Heart right ventricle (tissue), 16 donors: ENCODE results near the gene PHF12. TPM values are rescaled to one million over a fixed set of nuclear protein-coding genes. Genes with fewer than 3 reads are reported as not detected.
"Not testable (repeated sequence)": the region's sequence is repeated elsewhere in the genome, so short reads cannot be mapped to it uniquely, and the experiment has no call there.

Source experiments
- ATAC-seq, 8 donors: fragments of 200-7000 bp; cut with Tn5 transposase; one replicate each; pipeline ENCODE4 v1.9.1; 2020; ENCODE audit warnings: mild to moderate bottlenecking in 8 of 8, moderate library complexity in 8 of 8, moderate number of reproducible peaks in 1 of 8
- DNase-seq, 2 donors: peaks; one replicate each; pipeline ENCODE4 v3.0.0-alpha.2; 2020
- H3K27ac ChIP-seq, 10 donors: fragments of 200-600 bp; sonication (generic) in 2 of 10; one replicate each; pipeline versions ENCODE4 v1.5.0 to v1.8.0; 2020 to 2022; ENCODE audit warnings: mild to moderate bottlenecking in 3 of 10
- H3K27me3 ChIP-seq, 7 donors: fragments of 200-600 bp; one replicate each; pipeline ENCODE4 v1.8.0; 2021 to 2022; ENCODE audit warnings: mild to moderate bottlenecking in 2 of 7
- H3K36me3 ChIP-seq, 9 donors: fragments of 200-600 bp; sonication (generic) in 1 of 9; one replicate each; pipeline versions ENCODE4 v1.5.0 to v1.8.0; 2020 to 2022; ENCODE audit warnings: mild to moderate bottlenecking in 2 of 9
- H3K4me1 ChIP-seq, 9 donors: fragments of 200-600 bp; sonication (generic) in 1 of 9; one replicate each; pipeline versions ENCODE4 v1.5.0 to v1.8.0; 2020 to 2022; ENCODE audit warnings: mild to moderate bottlenecking in 4 of 9
- H3K4me3 ChIP-seq, 10 donors: fragments of 200-600 bp; sonication (generic) in 2 of 10; one replicate each; pipeline versions ENCODE4 v1.5.0 to v1.8.0; 2020 to 2022; ENCODE audit warnings: mild to moderate bottlenecking in 7 of 10, moderate library complexity in 2 of 10
- H3K9me3 ChIP-seq, 11 donors: fragments of 200-600 bp in 10 of 11; sonication (generic) in 2 of 11; one replicate each; pipeline versions ENCODE4 v1.5.0 to v1.8.0; 2013 to 2022; ENCODE audit warnings: mild to moderate bottlenecking in 2 of 11, control low read depth in 1 of 11, moderate library complexity in 1 of 11
- CTCF ChIP-seq, 9 donors: fragments of 200-600 bp; sonication (generic) in 2 of 9; IDR thresholded peaks; one replicate each; pipeline versions ENCODE4 v1.5.0 to v1.8.0; 2021 to 2022; ENCODE audit warnings: antibody characterized with exemption in 9 of 9, mild to moderate bottlenecking in 5 of 9, moderate library complexity in 1 of 9
- WGBS, 2 donors: extraction: QIAGEN DNeasy Blood & Tissue Kit; methylation state at CpG; one replicate each; pipeline ENCODE4 v1.1.7; 2013; ENCODE audit warnings: inconsistent platforms in 1 of 2; 5-methylcytosine and 5-hydroxymethylcytosine counted together
- intact Hi-C, 10 donors: fragments of 100-400 bp; cut with DNase I; formaldehyde crosslinking; loops; one replicate each; pipeline versions ENCODE4 v1.11.1 to v1.14.2; 2022
- polyA plus RNA-seq, 2 donors: library from polyadenylated mRNA; stranded (reverse); fragments of 200-250 nt; gene quantifications; one replicate each; pipeline ENCODE4 v1.2.3, GENCODE V29; 2013
- total RNA-seq, 10 donors: library from RNA; stranded (reverse); fragmentation: NEBNext Ultra II Directional in 3 of 10; extraction: Animal tissue kit (Norgen Biotek cat#: 25700) in 3 of 10; gene quantifications; one replicate each; pipeline versions ENCODE4 v1.2.1 to v1.2.4, GENCODE V29; 2021 to 2023
- donor health status: Arrhythmogenic right ventricular cardiomyopathy.
- donor health status: ischemic (EF 13 %, LVEDD 7.1; RV severe dilation, severe dysfunction).
- donor health status: healthy with polysubstance abuse.
- donor health status: DM: no; HTN: yes; CAD: no.
- donor health status: DM: no; HTN: no; CAD: no.
- donor health status: ischemic (EF 25% LVEDD 6.9; RV normal size, moderate dysfunction).
- donor health status: ischemic (EF 25% LVEDD 5.7; RV mildly dilated, moderate dysfunction).
- donor health status: healthy.
- donor health status: DM: yes; HTN: yes; CAD: no.
- donor health status: Ischemic cardiomyopathy.
- donor health status: ischemic (EF 35%, LVEDD 5.7; RV mildly dilated, moderate dysfunction).
- donor health status: nonischemic (EF 11% LVEDD 7.7; RV severe dilation, severe dysfunction).
- donor health status: DM: yes; HTN: yes; CAD: no.
- donor health status: PGD.
- donor health status: ischemic (EF 29% LVEDD 5.4; RV normal size, mild dysfunction).
- donor health status: nonischemic (EF 23%, LVEDD 6.1; RV moderate dilation, normal function).

The PHF12 gene
- total and polyA plus RNA-seq, 12 donors: 7.3 to 28.0 (median 20.9) TPM

- intact Hi-C loops: loop anchor here in 4 of 10 donors (5.0 to 10.0 kb wide), 3 partner anchors 39 to 143 kb away; partner anchors contain the start of gene ERAL1 (in 1 of the 4)
- H3K9me3 ChIP-seq: no peaks in the 10 kb centered on the region
- ATAC-seq: no peak
Measured at GRCh38 chr17:28907709-28908475, 43.4 kb downstream of the PHF12 start.

GRCh38 chr17:28906706-28907438 is 44.4 kb downstream of the PHF12 start:
- intact Hi-C loops: loop anchor here in 4 of 10 donors (5.0 to 10.0 kb wide), 3 partner anchors 40 to 142 kb away; partner anchors contain the start of gene ERAL1 (in 1 of the 4)
- H3K4me3 ChIP-seq: no peak overlapping the region
- DNase-seq (no peak), ATAC-seq (no peak)
- H3K9me3 ChIP-seq: no peaks in the 10 kb centered on the region
- 59 to 69% methylated on average over 7 of the region's 7 CpGs for WGBS, 2 donors
- TF ChIP-seq CTCF (IDR thresholded peaks at IDR 0.05): no peak
- peaks cover 0 to 68% (median 61%) of the 10 kb centered on the region in 9 donors for H3K36me3 ChIP-seq
- peaks cover 4 to 55% (median 33%) of the 10 kb centered on the region in 9 donors for H3K4me1 ChIP-seq
- H3K27ac ChIP-seq: peak overlapping the region in 2 of 10 donors; percentile 22 to 68
- no peaks in the 10 kb centered on the region for H3K27me3 ChIP-seq

More at GRCh38 chr17:28907709-28908475, 43.4 kb downstream of the PHF12 start:
- H3K27ac ChIP-seq: peak overlapping the region in 8 of 10 donors; percentile 34 to 68 (median 58)
- DNase-seq: no peak
- H3K4me3 ChIP-seq: no peak overlapping the region
- WGBS, 2 donors: 72% methylated on average over 3 of the region's 3 CpGs
- peaks cover 4 to 49% (median 33%) of the 10 kb centered on the region in 9 donors for H3K4me1 ChIP-seq
- TF ChIP-seq CTCF (IDR thresholded peaks at IDR 0.05): no peak
- no peaks in the 10 kb centered on the region for H3K27me3 ChIP-seq
- peaks cover 0 to 78% (median 71%) of the 10 kb centered on the region in 9 donors for H3K36me3 ChIP-seq

- peaks cover 0 to 62% (median 55%) of the 10 kb centered on the region in 9 donors for H3K36me3 ChIP-seq
- no peak for DNase-seq
- intact Hi-C loops: loop anchor here in 4 of 10 donors (5.0 to 10.0 kb wide), 3 partner anchors 41 to 141 kb away; partner anchors contain the start of gene ERAL1 (in 1 of the 4)
- peaks cover 4 to 58% (median 33%) of the 10 kb centered on the region in 9 donors for H3K4me1 ChIP-seq
- no peaks in the 10 kb centered on the region for H3K27me3 ChIP-seq
- H3K9me3 ChIP-seq: no peaks in the 10 kb centered on the region
- no peak overlapping the region for H3K27ac ChIP-seq
- ATAC-seq: no peak
- 70 to 71% methylated on average over 9 of the region's 9 CpGs for WGBS, 2 donors
- no peak for TF ChIP-seq CTCF (IDR thresholded peaks at IDR 0.05)
- no peak overlapping the region for H3K4me3 ChIP-seq
Measured at GRCh38 chr17:28906276-28906675, 45.0 kb downstream of the PHF12 start.

- peaks cover 0 to 47% (median 40%) of the 10 kb centered on the region in 9 donors for H3K36me3 ChIP-seq
- ATAC-seq (no peak), DNase-seq (no peak)
- H3K27ac ChIP-seq: no peak overlapping the region
- H3K4me1 ChIP-seq: peaks cover 4 to 58% (median 33%) of the 10 kb centered on the region in 9 donors
- H3K4me3 ChIP-seq: no peak overlapping the region
- TF ChIP-seq CTCF (IDR thresholded peaks at IDR 0.05): no peak
- H3K27me3 ChIP-seq: no peaks in the 10 kb centered on the region
- intact Hi-C loops: loop anchor here in 8 of 10 donors (5.0 to 10.0 kb wide), 7 partner anchors 33 to 177 kb away; partner anchors contain the start of genes ERAL1 (in 1 of the 8), NEK8 (in 1 of the 8) and TLCD1 (in 1 of the 8)
- H3K9me3 ChIP-seq: no peaks in the 10 kb centered on the region
- 48 to 55% methylated on average over 4 of the region's 4 CpGs for WGBS, 2 donors
Measured at GRCh38 chr17:28904800-28905199, 46.5 kb downstream of the PHF12 start.

GRCh38 chr17:28903546-28903841 is 47.8 kb downstream of the PHF12 start:
- intact Hi-C loops: loop anchor here in 7 of 10 donors (5.0 to 10.0 kb wide), 7 partner anchors 34 to 176 kb away; partner anchors contain the start of genes ERAL1 (in 1 of the 7), NEK8 (in 1 of the 7) and TLCD1 (in 1 of the 7)
- WGBS, 2 donors: 59 to 61% methylated on average over 5 of the region's 5 CpGs
- peaks cover 0 to 34% (median 29%) of the 10 kb centered on the region in 9 donors for H3K36me3 ChIP-seq
- peak overlapping the region in 2 of 10 donors; percentile 80 to 82 for H3K4me3 ChIP-seq
- DNase-seq, ATAC-seq, H3K9me3 ChIP-seq, H3K27me3 ChIP-seq, H3K27ac ChIP-seq: not testable (repeated sequence)
- H3K4me1 ChIP-seq: peaks cover 4 to 49% (median 24%) of the 10 kb centered on the region in 9 donors
